SIG-M5 treated with dmso at 0.1 percent for 504 hours (cell line): ENCODE results near the gene FUBP3.
A peak's percentile ranks its signal among the peaks of the same experiment; 100 is the strongest.

Experiments
- DNase-seq: peaks from one replicate; lab custom pipeline; 2025; ENCODE audit not compliant: unreplicated experiment; lab: John Stamatoyannopoulos, UW

FUBP3 gene

DNA sequence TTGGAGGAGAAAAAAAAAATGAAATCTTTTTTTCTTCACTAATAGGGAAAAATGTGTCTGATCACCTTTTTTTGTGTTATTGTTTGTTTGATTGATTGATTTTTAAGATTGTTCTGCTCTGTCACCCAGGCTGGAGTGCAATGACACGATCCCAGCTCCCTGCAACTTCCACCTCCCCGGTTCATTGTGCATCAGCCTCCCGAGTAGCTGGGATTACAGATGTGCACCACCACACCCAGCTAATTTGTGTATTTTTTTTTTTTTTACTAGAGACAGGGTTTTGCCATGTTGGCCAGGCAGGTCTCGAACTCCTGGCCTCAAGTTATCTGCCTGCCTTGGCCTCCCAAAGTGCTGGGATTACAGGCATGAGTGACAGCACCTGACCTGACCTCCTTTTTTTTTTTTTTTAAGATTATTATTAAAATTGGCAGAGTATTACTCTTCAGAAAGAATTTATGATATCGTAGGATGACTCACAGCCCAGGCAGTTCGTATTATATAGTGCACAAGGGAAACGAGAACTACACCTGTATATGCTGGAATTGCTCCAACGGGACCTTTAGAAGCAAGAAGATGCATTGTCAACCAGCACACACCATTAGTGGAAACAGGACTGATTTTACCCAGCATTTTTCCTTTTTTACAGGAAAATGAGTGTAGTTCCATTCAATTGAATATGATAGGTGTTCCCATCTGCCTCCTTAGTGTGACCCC is 27.7 kb downstream of the FUBP3 start:
- no peak for DNase-seq

DNA sequence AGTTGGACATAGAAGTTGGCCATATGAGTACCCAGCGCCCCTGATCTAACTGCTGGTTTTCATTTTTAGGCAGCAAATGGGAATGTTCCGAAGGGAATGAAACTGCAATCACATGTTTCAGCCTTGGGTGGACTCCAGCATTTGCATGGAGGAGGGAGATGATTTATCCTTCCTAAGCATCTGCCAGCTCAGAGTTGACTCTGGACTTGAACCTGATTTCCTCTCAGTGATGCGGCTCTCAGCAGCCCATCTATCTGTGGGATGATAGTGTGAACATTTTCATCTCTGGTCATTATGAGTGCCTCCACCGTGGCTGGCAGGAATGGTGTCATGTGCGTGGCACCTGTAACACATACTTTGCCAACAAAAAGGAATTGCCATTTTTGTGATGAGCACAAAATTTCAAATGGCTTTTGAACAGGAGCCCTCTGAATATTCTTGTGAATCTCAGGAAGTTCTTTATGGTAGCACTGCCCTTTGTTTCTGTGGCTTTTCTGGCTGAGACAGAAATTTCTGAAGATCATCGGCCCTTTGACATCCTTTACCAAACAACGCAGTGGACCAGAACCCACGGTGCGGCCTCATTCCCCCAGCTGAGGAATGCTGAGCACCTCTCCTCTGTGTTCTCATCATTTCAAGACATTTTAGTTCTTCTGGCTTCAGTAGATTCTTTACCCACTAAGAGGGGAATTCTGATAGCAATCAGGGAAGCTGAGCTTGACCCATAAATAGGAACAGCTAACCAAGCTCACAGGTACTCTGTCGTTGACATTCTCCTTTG is 28.5 kb downstream of the FUBP3 start:
- DNase-seq = no peak

DNA sequence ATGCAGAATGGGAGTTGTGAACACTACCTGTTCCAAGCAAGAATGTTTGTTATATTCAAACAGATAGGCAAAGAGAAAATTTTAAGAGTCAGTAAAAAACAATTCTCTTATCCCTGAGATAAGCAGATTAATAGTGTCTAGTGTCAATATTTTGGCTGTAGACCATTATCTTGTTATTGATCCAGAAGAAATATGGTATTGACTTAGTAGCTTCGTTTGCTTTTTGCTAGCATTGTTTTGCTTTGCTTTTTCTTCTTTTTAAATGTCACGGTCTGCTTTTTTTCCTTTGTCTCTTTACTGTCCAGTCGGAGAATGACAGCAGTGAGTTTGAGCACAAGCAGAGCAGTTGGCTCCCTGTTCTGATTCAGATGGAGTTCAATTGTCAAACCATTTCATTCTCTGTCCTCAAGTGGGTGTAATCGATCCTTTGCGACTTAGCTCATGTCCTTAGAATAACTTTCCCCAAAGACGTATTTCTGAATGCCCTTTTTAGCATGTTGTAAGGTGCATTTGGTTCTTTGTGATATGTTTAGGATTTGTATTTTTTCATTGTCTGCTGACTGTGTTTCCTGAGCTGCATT is 29.3 kb downstream of the FUBP3 start:
- no peak for DNase-seq

DNA sequence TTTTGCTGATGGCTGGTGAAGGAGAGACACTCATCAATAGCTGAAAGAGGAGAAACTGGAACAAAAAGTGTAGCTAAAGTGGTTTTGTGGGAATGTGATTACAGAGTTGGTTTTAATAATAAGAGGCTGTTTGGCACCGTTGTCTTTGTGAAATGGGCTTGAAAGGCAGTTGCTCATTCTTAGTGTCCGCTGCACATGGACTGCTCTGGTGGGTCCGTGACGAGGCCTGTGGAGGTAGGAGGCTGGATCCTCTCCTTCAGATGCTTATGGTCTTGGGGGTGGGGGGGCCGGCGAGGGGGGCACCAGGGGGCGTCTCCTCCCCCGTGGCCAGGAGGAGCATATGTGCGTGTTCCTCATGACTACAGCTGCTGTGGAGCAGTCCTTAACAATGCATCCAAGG is 29.8 kb downstream of the FUBP3 start:
- DNase-seq = no peak

DNA sequence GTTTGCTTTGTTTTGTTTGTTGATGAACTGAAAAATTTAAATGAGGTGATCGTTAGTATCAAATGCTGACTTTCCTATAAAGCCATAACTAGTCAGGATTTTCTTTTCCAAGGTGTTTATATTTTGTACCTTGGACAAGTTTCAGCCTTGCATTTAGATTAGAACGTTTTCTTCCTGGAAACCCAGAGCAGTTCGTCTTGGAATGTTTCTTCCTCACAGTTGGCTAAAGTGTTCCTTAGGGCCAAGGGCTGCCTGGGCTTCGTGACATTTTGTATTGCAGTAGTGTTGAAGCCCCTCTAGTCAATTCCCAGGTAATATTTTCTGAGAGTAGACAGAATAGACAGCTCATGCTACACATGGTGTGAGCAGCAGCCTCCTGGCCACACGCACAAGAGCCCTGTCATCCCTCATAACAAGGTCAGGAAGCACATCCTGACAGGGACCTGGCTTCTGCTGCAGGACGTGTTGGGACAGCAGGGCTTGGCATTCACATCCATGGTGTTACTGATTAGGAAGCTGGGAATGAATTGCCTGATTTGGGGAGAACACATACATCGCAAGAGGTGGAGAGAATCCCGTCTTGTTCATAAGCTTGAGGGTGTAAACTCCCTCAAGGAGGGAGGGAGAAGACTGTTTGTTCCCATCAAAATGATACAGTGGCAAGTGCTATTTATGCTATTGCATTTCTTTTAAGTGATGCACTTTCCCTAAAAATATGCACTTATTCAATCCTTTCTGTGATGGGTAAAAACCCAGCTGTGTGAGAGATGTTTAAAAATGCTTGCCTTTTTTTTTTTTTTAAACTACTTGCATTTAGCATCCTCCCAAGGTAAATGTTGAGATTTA is 31.7 kb downstream of the FUBP3 start:
- DNase-seq = no peak

DNA sequence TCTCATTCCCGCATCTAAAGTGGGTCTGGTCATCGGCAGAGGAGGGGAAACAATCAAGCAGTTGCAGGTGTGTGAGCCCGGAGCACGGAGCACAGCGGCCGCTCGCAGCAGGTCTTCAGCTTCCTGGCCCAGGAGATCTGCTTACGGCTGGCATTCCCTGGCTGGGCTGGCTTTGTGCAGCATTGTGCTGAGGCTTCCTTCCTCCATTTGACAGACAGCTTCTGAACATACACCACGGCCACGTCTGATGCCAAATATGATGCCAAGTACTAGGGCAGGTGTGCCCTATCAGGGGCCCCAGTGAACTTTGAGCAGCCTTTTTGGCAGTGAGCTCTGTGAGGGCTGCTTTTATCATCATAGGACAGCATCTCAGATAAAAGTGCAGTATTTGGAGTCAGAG is 37.1 kb downstream of the FUBP3 start:
- no peak for DNase-seq

DNA sequence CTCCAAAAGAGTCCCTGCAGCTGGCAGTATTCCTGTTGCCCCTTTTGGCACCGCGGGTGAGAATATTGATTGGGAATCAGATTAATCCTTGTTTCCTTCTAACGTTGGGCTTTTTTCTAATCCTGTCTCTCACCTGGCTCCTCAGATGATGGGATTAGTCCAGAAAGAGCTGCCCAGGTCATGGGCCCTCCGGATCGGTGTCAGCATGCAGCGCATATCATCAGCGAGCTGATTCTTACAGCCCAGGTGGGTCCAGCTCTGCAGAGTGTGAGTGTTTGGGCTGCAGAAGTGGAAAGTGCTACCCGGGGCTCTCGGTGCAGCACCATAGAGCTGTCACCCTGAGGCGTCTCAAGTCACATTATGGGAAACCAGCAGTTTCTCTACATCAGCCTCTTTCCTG is 44.1 kb downstream of the FUBP3 start:
- DNase-seq = no peak

DNA sequence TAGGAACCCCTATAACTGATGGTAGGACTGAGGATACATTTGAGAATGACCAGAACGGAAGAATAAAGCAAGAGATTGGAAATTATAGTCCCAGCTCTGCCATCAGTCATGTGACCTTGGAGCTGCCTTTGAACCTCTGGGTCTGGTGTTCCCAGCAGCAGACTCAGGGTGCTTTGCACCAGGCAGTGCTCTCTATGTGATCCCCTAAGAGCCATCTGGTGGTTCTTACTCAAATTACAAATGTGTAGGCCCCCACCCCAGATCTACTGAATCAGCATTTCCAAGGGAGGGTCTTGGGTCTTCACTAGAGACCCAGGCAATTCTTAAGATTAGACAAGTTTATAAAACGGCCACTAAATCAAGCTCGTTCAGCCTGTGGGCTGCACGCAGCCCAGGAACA is 44.8 kb downstream of the FUBP3 start:
- peak; percentile 4 for DNase-seq

DNA sequence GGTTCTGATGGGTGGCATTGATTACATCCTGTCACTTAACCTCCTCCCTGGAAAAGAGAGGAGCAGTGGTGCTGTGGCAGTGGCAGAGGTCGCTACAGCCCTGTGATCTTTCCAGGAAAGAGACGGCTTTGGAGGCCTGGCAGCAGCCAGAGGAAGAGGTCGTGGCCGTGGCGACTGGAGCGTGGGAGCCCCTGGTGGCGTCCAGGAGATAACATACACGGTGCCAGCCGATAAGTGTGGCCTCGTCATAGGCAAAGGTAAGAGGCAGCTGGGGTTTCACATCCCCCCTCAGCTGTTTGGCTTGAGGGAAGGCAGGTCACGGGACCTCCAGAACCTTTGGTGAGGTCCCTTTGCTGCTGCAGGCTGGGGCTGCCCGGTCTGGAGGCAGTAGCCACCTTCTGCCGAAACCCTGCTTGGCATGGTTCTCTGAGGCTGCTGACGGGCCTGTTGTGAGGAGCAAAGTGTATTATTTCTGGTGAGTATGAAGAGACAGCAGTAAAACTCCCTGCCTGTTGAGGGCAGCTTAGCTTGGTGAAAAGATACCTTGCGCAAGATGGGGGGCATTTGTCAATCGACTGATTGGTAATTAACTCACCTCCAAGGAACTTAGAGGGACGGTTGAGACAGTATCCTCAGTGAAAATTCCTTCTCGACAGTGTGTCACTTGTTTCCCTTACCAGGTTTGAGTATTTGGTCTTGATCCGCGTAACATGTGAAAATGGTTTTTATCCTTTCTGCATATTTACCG is 47.0 kb downstream of the FUBP3 start:
- no peak for DNase-seq

DNA sequence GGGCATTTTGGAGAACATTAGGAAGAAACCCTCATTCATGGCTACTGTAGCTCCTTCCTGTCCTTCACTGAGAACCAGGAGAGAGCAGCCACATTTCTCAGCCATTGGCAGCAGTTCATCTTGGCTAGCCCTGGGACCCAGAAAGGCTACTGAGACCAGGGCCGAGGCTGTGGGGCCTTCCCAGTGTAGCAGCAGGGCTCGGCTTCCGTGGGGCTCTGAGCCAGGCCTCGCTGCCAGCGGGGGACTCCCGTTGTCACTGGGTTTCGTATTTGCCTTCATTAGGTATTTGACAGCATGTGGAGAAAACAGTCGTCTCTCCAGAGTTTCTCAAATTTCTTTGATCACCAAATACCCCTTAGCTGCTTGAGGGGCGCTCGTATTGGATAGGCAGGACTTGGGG is 47.7 kb downstream of the FUBP3 start:
- DNase-seq = no peak

DNA sequence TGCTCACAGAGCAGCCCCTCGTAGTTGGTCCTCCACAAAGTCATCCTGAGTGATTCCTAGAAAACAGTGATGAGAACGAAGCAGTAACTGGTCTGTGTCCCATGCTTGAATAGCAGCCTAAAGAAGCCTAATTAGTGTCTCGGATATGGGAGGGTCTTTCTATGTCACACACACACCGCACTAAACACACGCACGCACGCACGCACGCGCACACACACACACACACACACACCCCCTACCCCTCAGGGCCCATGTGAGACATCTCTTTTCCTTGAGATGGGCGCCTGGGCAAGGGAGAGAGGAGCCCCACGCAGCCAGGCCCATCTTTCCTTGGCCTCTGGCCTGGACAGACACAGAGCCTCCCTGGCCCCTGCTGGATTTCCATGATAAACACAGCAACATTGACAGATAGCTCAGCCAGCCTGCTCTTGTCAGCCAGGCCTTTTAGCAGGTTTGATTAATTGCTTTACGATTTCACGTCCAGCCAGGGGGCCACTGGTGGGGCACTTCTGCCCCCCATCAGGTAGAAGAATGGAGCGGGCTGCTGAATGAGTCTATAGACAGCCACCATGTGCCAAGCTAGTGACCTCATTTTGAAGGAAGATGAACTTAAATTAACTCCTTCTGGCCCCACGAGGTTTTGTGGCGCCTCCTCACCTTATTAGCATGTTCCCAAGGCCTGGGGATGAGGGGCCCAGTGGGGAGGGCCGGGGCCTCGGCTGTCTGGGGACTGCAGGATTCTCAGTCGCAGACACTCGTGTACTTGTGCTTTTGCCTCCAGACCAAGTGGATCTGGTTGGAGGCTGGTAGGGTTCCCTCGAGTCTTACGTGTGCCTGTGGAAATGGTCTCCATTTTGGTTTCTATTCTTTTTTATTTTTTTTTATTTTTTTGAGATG is 48.8 kb downstream of the FUBP3 start:
- no peak for DNase-seq

DNA sequence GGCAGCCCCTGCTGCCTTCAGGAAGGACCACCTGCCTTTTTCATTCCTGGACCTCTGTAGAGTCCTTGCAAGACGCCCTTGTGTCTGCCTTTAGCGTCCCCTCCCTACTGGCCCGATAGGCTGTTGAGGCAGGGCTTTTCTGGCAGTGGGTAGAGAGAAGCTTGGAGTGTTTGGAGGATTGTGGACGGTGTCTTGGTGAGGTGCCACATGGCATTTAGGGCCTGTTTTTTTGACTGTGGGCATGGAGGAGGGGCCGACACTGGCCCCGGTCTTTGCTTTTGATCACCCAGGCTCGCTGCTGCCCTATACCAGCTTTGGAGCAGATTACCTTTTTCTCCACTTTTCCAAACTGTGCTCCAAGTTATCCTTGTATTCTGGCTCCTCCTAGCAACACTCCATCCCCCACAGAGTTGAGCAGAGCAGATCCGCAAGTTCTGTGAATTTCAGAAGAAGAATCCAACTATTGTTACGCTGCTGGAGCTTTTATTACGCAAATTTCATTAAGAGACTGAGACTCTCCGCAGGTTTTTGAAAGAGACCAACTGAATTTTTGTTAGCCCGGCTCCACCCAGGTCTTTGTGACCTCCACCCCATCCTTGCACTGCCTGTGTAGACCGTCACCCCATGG is 50.2 kb downstream of the FUBP3 start:
- no peak for DNase-seq

DNA sequence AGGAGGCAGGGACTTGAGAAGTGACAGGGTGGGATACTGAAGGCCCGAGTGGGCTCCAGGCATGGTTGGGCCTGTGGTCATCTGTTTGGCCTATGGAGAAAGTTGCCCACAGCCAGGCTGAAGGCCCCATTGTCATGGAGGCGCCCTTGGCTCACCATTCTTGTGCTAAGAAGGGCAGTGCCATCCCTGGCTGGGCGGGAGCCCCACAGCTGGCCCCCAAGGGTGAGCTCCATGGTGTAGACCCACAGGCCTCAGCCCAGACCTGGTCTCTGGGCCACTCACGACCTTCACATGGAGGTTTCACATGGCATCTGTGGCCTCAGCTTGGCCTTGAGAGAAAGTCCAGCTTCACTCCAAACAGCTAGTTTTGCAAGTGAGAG is 50.7 kb downstream of the FUBP3 start:
- DNase-seq = no peak

DNA sequence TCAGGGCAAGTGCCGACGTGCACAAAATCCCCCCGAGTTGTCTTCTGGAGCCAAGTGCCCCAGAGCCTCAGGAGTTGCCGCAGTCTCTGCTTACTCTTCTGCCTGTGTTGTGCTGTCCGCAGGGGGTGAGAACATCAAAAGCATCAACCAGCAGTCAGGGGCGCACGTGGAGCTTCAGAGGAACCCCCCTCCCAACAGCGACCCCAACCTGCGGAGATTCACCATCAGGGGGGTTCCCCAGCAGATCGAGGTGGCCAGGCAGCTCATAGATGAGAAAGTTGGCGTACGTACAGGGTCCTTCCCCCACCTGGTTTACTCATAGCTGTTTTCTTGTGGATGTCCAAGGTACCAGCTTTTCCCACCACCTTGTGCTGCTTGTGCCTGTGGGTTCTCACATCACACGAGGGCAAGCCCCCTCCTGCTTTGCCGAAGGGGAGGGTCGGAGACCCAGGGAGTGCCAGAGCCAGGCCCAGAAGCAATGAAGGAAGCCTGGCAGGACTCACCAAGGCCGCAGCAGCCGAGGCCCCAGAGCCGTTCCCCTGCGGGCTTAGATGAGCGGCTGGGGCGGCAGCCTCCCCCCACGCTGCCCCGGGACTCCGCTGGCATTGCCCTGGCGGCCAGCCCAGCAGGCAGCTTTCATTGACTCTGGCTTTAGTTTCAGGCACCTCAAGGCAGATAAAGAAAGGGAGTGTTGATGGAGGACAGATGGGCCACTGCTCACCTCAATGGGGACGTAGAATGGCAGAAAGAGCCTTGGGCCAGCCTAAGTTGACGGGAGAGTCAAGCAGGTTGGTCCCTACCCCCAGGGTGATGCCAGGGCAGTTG is 51.3 kb downstream of the FUBP3 start:
- no peak for DNase-seq

DNA sequence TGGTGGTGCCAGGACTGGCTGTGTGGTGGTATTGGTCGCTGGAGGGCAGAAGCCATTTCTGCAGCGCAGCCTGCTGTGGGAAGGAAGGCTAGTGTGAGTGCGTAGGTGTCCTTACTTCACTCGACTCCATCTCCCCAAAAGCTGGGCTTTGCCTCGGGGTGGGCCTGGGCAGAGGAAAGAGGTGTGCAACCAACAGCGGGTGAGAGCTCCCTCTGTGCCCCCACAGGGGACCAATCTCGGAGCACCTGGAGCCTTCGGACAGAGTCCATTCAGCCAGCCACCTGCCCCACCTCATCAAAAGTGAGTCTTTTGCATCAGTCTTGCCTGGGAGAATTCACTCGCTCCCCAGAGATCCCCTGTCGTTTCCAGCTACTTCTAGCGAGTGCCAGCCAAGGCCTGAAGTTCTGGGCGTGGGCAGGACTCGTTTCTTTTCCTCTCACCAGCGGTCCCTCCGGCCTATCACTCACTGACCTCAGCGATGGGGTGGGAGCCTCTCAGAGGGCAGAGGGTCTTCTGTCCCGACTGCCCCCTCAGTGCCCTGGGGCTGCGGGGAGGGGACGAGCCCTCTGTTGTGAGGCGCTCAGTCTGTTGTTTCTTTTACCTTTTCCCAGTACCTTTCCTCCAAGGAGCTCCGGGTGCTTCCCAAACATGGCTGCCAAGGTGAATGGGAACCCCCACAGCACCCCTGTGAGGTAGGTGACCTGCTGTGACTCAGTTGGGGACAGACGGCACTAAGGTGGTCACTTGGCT is 52.1 kb downstream of the FUBP3 start:
- DNase-seq = no peak

DNA sequence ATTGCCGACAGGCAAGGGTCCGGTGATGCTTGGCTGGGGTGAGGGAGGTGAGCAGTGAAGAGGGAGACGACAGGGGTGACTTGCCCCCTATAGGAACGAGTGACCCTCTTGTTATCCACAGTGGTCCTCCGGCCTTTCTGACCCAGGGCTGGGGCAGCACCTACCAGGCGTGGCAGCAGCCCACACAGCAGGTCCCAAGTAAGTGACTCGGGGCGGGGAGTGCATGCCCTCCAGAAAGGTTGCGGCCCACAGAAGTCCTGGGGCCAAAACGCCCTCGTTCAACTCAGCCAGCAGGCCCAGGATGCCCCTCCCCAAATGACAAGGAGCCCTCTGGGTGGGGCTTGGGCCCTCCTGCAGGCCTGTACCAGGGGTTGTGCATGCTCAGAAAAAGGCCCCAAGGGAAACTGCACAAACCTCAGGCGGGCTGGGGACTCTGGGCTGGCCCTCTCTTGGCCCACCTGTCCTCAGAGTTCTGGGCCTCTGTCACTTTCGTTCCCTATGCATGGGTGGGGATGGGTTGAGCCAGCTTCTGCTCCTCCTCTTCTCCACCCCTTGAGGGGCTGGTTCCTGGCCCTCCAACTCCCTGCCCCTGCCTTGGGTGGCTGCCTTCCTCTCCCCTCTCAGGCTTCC is 52.8 kb downstream of the FUBP3 start:
- DNase-seq = no peak

DNA sequence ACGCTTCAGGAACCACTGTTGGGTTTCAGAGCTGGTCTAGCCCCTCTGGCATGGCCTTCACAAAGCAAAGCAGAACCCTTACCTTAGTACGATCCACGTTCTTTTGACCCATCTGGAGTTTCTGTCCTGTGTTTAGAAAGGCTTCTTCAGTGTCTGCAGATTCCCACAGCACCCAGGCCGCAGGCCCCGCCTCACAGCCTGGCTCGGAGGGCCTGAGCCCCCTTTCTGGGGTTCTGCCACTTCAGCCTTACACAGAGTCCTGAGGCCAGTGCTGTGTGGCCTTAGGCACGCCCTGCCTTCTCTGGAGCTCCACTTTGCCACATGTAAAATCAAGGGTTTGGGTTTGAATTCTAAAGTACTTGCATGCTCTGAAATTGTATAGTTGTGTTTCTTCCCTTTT is 53.5 kb downstream of the FUBP3 start:
- no peak for DNase-seq
